HL-60 (cell line): ENCODE results near the gene COIL.
A peak's percentile ranks its signal among the peaks of the same experiment; 100 is the strongest.

ENCODE experiments used
- DNase-seq, 2 experiments: peaks; one replicate each; pipeline ENCODE4 v3.0.0-alpha.2; 2010 to 2020; ENCODE audit warnings: low read depth in 1 of 2, low spot score in 1 of 2
- H3K27ac ChIP-seq: fragments of 250-450 bp; sonication (Bioruptor Pico); replicated peaks from 2 replicates; pipeline ENCODE4 v1.5.1; 2020; ENCODE audit warnings: mild to moderate bottlenecking, moderate library complexity
- H3K27me3 ChIP-seq: fragments of 250-450 bp; sonication (Bioruptor Pico); 2 replicates; pipeline ENCODE4 v1.5.1; 2021; ENCODE audit warnings: mild to moderate bottlenecking, moderate library complexity; ENCODE audit not compliant: insufficient read depth, poor library complexity, severe bottlenecking
- H3K4me3 ChIP-seq: replicated peaks from 2 replicates; pipeline ENCODE4 v1.5.1; 2011; ENCODE audit warnings: mild to moderate bottlenecking, control low read depth, low read length; ENCODE audit not compliant: insufficient read depth
- CTCF ChIP-seq: IDR thresholded peaks from one replicate; pipeline ENCODE4 v1.5.1; 2011; ENCODE audit warnings: low read length, control low read depth, inconsistent platforms; ENCODE audit not compliant: insufficient read depth
- GABPA ChIP-seq: IDR thresholded peaks from 2 replicates; pipeline ENCODE4 v1.6.1; 2012; ENCODE audit warnings: low read depth
- POLR2AphosphoS5 ChIP-seq: IDR thresholded peaks from 2 replicates; pipeline ENCODE4 v1.6.1; 2012; ENCODE audit warnings: low read depth
- SPI1 ChIP-seq: IDR thresholded peaks from 2 replicates; pipeline ENCODE4 v1.6.1; 2012; ENCODE audit warnings: low read depth, mild to moderate bottlenecking, borderline replicate concordance
- TF ChIP-seq, protein P1 (sequence below): IDR thresholded peaks from 2 replicates; pipeline ENCODE4 v1.6.1; 2012; ENCODE audit warnings: low read depth; ENCODE audit not compliant: insufficient replicate concordance

The COIL gene

DNA sequence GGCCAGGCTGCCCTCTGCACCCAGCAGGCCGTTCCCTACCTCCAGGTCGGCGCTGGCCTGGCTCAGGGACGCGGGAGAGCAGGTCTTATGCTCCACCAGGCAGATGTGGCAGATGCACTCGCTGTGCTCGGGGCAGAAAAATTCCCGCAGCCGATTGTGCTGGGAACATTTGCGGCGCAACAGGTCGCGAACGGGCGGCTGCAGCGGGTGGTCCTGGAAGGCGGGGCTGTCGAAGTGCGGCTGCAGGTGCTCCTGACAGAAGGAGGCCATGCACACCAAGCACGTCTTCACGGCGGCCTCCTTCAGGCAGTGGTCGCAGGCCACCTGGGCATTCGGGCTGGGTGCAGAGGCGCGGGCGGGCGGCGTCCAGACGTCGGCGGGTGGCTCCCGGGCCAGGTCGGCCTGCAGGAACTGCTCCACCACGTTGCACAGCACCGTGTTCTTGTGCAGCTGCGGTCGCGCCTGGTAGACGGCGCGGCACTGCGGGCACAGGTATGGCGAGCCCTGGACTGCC is 47.4 kb downstream of the COIL start:
- no peaks in the 10 kb centered on the region for H3K27me3 ChIP-seq
- peak overlapping the region; percentile 99 for H3K27ac ChIP-seq
- H3K4me3 ChIP-seq: peak overlapping the region; percentile 91
- TF ChIP-seq SPI1: no peak
- TF ChIP-seq, protein P1, sequence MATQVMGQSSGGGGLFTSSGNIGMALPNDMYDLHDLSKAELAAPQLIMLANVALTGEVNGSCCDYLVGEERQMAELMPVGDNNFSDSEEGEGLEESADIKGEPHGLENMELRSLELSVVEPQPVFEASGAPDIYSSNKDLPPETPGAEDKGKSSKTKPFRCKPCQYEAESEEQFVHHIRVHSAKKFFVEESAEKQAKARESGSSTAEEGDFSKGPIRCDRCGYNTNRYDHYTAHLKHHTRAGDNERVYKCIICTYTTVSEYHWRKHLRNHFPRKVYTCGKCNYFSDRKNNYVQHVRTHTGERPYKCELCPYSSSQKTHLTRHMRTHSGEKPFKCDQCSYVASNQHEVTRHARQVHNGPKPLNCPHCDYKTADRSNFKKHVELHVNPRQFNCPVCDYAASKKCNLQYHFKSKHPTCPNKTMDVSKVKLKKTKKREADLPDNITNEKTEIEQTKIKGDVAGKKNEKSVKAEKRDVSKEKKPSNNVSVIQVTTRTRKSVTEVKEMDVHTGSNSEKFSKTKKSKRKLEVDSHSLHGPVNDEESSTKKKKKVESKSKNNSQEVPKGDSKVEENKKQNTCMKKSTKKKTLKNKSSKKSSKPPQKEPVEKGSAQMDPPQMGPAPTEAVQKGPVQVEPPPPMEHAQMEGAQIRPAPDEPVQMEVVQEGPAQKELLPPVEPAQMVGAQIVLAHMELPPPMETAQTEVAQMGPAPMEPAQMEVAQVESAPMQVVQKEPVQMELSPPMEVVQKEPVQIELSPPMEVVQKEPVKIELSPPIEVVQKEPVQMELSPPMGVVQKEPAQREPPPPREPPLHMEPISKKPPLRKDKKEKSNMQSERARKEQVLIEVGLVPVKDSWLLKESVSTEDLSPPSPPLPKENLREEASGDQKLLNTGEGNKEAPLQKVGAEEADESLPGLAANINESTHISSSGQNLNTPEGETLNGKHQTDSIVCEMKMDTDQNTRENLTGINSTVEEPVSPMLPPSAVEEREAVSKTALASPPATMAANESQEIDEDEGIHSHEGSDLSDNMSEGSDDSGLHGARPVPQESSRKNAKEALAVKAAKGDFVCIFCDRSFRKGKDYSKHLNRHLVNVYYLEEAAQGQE: no peak
- TF ChIP-seq POLR2AphosphoS5: no peak
- TF ChIP-seq CTCF: no peak
- no peak for TF ChIP-seq GABPA
- no peak for DNase-seq

DNA sequence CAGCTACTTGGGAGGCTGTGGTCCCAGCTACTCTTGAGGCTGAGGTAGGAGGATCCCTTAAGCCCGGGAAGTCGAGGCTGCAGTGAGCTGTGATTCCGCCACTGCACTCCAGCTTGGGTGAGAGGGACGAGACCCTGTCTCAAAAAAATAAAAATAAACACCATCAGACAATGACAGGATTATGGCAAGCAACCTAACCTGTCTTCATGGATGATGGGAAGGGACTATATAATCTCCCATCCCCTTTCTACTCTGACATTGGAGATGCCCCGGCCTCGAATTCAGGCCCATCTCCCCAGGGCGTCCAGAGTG is 47.9 kb downstream of the COIL start:
- DNase-seq: no peak
- TF ChIP-seq POLR2AphosphoS5 (no peak), CTCF (no peak), SPI1 (no peak), GABPA (no peak)
- TF ChIP-seq, protein P1: no peak
- Histone ChIP-seq H3K27ac (peak overlapping the region; percentile 99), H3K27me3 (no peaks in the 10 kb centered on the region), H3K4me3 (peak overlapping the region; percentile 91)

DNA sequence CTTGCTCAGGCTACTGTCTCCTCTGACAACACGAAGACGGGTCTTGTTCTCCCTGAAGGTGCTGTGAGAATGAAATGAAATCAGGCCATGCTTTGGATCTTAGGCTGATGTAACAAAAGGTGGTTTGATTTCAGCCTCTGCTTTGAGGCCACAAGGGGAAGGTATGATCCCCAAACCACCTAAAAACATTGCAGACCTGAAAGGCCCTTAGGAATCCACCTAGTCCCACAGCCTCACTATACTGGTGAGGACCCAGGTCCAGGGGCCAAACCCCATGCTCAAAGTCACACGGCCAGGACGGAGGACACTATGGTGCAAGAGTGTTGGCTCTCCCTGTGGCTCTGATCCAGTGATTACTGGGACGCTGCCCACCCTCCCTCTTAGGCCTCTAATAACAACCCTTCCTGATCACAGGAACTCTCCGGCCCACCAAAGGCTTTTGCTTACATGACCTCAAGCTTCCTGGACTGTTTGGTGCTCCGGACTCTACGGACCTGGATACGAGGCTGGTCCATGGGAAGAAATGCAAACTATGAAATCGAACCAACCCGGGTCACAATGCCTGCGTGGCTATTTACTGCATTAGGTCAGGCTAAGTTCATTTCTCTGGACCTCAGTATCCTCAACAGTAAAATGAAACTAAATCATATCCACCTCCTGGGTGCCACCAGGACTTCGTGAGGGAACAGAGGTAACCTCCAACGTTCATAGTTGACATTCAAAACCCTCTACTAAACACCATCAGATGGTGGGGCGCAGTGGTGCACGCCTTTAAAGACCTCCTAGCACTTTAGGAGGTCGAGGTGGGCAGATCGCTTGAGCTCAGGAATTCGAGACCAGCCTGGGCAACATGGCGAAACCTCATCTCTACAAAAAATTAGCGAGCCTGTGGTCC is 48.5 kb downstream of the COIL start:
- Histone ChIP-seq H3K27ac (peak overlapping the region; percentile 99), H3K4me3 (peak overlapping the region; percentile 91), H3K27me3 (no peaks in the 10 kb centered on the region)
- DNase-seq: no peak
- no peak for TF ChIP-seq GABPA
- TF ChIP-seq POLR2AphosphoS5: peak; percentile 24; the same call in 1 of the 2 replicates

DNA sequence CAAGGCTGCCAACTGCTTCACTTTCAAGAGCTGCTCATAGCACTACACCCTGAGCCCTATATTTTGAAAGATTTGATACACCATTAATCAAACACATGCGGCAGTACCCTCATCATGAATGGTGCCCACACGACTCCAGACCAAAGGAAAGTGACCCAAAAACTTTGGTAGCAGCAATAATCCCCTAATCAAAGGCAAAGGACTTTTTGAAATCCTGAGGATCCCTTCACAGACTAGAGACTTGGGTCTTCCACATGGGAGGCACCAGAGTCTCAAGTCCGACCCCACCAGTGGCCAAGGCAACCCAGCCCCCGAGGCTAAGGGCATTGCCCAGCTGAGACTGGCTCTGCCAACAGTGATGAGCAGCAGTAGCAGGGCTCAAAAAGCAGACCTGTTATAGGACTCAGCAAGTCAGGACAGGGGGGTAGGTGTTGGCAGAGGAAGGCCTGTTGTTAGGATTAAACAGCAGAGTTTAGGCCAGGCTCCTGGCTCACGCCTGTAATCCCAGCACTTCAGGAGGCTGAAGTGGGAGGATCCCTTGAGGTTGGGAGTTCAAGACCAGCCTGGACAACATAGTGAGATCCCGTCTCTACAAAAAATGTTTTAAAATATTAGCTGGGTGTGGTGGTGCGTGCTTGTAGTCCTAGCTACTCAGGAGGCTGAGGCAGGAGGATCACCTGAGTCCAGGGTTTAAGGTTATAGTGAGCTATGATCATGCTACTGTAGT is 50.2 kb downstream of the COIL start:
- no peak overlapping the region for H3K27ac ChIP-seq
- H3K4me3 ChIP-seq: no peak overlapping the region
- no peak for DNase-seq
- H3K27me3 ChIP-seq: no peaks in the 10 kb centered on the region
- TF ChIP-seq POLR2AphosphoS5 (no peak), CTCF (no peak), SPI1 (no peak), GABPA (no peak)
- TF ChIP-seq, protein P1: no peak
